LNCaP clone FGC (cell line): ENCODE results near the gene GNG7.

ENCODE experiments used
- DNase-seq: peaks from one replicate; pipeline ENCODE4 v3.0.0-alpha.2; 2011; ENCODE audit warnings: low read depth
- H3K4me3 ChIP-seq: 2 replicates; pipeline ENCODE4 v1.5.1; 2011; ENCODE audit warnings: mild to moderate bottlenecking, low read depth, low read length, control low read depth
- CTCF ChIP-seq: IDR thresholded peaks from 2 replicates; pipeline ENCODE4 v1.5.1; 2012; ENCODE audit warnings: mild to moderate bottlenecking; ENCODE audit not compliant: control insufficient read depth, insufficient read depth; ENCODE audit errors: extremely low read depth

Gene GNG7

GRCh38 chr19:2711172-2711874 lies 8.8 kb upstream of the GNG7 start:
- H3K4me3 ChIP-seq = no peak overlapping the region
- no peak for DNase-seq
- TF ChIP-seq CTCF = no peak

DNA sequence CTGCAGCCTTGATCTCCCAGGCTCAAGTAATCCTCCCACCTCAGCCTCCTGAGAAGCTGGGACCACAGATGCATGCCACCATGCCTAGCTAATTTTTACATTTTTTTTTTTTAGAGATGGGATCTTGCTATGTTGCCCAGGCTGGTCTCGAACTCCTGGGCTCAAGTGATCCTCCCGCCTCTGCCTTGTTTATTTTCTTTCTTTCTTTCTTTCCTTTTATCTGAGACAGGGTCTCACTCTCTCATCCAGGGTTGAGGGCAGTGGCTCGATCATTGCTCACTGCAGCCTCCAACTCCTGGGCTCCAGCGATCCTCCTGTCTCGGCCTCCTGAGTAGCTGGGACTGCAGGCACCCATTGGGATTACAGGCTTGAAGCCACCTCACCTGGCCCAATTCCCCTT lies 3.8 kb upstream of the GNG7 start:
- TF ChIP-seq CTCF = no peak
- H3K4me3 ChIP-seq = no peak overlapping the region
- DNase-seq = no peak

GRCh38 chr19:2703691-2704216 lies 1.3 kb upstream of the GNG7 start:
- no peak for DNase-seq
- H3K4me3 ChIP-seq = no peak overlapping the region
- TF ChIP-seq CTCF = no peak

GRCh38 chr19:2703077-2703437 lies 563 bp upstream of the GNG7 start:
- no peak for DNase-seq
- peak overlapping the region; percentile 23; the same call in 1 of the 2 replicates for H3K4me3 ChIP-seq
- TF ChIP-seq CTCF = no peak

GRCh38 chr19:2701361-2702169 lies 929 bp downstream of the GNG7 start:
- no peak for DNase-seq
- TF ChIP-seq CTCF = no peak
- peak overlapping the region; percentile 60 for H3K4me3 ChIP-seq

DNA sequence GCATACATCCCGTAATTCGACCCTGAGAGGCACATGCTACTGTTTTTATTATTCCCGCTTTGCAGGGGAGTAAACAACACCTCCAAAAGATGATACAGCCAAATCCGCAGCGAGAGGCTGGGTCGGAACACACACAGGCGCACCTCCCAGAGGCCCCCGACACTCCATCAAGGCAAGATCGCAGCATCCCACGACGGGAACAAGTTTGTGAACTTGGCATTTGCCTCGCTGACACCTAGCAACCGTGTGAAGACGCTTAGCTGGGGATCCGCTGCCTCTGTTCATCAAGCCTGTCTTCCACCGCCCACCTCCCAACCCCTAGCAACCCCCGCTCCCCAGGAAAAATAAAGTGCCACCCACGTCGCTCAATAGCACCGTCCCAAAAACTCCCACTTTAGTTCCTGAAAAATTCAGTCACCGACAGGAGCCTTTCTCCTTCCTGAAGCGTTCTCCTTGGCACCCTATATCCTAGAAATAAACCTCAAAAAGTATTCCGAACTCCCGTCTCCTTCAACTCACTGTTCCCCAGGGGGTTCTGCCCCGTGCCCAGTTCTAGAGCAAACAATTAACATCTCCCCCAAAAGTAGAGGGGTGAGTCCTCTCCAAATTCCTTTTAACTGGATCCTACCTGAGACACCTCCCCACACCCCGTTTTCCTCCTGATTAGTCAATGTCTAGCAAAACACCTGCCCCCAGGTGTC lies 1.7 kb downstream of the GNG7 start:
- no peak for DNase-seq
- H3K4me3 ChIP-seq = no peak overlapping the region

More for the DNA sequence above, 1.7 kb downstream of the GNG7 start:
- no peak for TF ChIP-seq CTCF
